H9 (cell line): ENCODE data around the gene CADM1. TPM values are rescaled to one million over a fixed set of nuclear protein-coding genes. Genes with fewer than 3 reads are reported as not detected.

Source experiments
- DNase-seq: peaks from one replicate; pipeline ENCODE4 v3.0.0-alpha.2; 2017
- H2AFZ ChIP-seq: one replicate; pipeline ENCODE4 v1.6.1; 2013; ENCODE audit warnings: mild to moderate bottlenecking, low read length, control low read depth, moderate library complexity
- H2AK5ac ChIP-seq: 2 replicates; pipeline ENCODE4 v1.6.1; 2013; ENCODE audit warnings: low read length, control low read depth, mixed read lengths; ENCODE audit not compliant: insufficient read length
- H2BK120ac ChIP-seq: one replicate; pipeline ENCODE4 v1.6.1; 2013; ENCODE audit warnings: low read depth, mild to moderate bottlenecking, low read length, control low read depth, inconsistent platforms; ENCODE audit not compliant: poor library complexity, severe bottlenecking
- H2BK12ac ChIP-seq: 2 replicates; pipeline ENCODE4 v1.6.1; 2013; ENCODE audit warnings: low read length, control low read depth, mixed read lengths, low read depth; ENCODE audit not compliant: insufficient read length
- H2BK15ac ChIP-seq: 2 replicates; pipeline ENCODE4 v1.6.1; 2013; ENCODE audit warnings: low read depth, low read length, control low read depth
- H2BK20ac ChIP-seq: one replicate; pipeline ENCODE4 v1.6.1; 2013; ENCODE audit warnings: low read depth, mild to moderate bottlenecking, low read length, control low read depth, inconsistent platforms; ENCODE audit not compliant: poor library complexity, severe bottlenecking
- H2BK5ac ChIP-seq: 2 replicates; pipeline ENCODE4 v1.6.1; 2013; ENCODE audit warnings: low read length, control low read depth, mixed read lengths; ENCODE audit not compliant: insufficient read length
- H3K14ac ChIP-seq: 2 replicates; pipeline ENCODE4 v1.6.1; 2013; ENCODE audit warnings: low read length, control low read depth; ENCODE audit not compliant: insufficient read depth
- H3K18ac ChIP-seq: 2 replicates; pipeline ENCODE4 v1.6.1; 2013; ENCODE audit warnings: low read depth, mild to moderate bottlenecking, mixed read lengths, low read length, control low read depth; ENCODE audit not compliant: insufficient read length
- H3K23ac ChIP-seq: 2 replicates; pipeline ENCODE4 v1.6.1; 2013; ENCODE audit warnings: low read length, control low read depth, mixed read lengths, low read depth; ENCODE audit not compliant: insufficient read length
- H3K23me2 ChIP-seq: 2 replicates; pipeline ENCODE4 v1.6.1; 2013; ENCODE audit warnings: low read depth, mild to moderate bottlenecking, mixed read lengths, low read length, control low read depth; ENCODE audit not compliant: insufficient read length, poor library complexity, severe bottlenecking
- H3K27ac ChIP-seq: 2 replicates; pipeline ENCODE4 v1.5.1; 2013; ENCODE audit warnings: low read length, control low read depth, mixed read lengths, low read depth; ENCODE audit not compliant: insufficient read length
- H3K27me3 ChIP-seq: 2 replicates; pipeline ENCODE4 v1.6.1; 2013; ENCODE audit warnings: low read length, control low read depth, inconsistent platforms; ENCODE audit not compliant: insufficient read depth
- H3K4ac ChIP-seq: 2 replicates; pipeline ENCODE4 v1.6.1; 2013; ENCODE audit warnings: low read depth, mild to moderate bottlenecking, control low read depth, inconsistent platforms, low read length, moderate library complexity
- H3K4me1 ChIP-seq: 2 replicates; pipeline ENCODE4 v1.6.1; 2013; ENCODE audit warnings: low read length, control low read depth, inconsistent platforms; ENCODE audit not compliant: insufficient read depth
- H3K4me2 ChIP-seq: 2 replicates; pipeline ENCODE4 v1.6.1; 2013; ENCODE audit warnings: low read length, control low read depth, mixed read lengths; ENCODE audit not compliant: insufficient read length, insufficient read depth
- H3K56ac ChIP-seq: 2 replicates; pipeline ENCODE4 v1.6.1; 2013; ENCODE audit warnings: low read depth, mild to moderate bottlenecking, mixed read lengths, low read length, control low read depth; ENCODE audit not compliant: insufficient read length
- H3K79me1 ChIP-seq: 2 replicates; pipeline ENCODE4 v1.6.1; 2013; ENCODE audit warnings: low read depth, mild to moderate bottlenecking, moderate library complexity, low read length, control low read depth, inconsistent platforms; ENCODE audit not compliant: insufficient read depth, poor library complexity, severe bottlenecking
- H3K79me2 ChIP-seq: 2 replicates; pipeline ENCODE4 v1.6.1; 2013; ENCODE audit warnings: low read length, control low read depth, inconsistent platforms; ENCODE audit not compliant: insufficient read depth
- H3K9ac ChIP-seq: 2 replicates; pipeline ENCODE4 v1.6.1; 2013; ENCODE audit warnings: low read length, control low read depth, mixed read lengths; ENCODE audit not compliant: insufficient read length; ENCODE audit errors: extremely low read depth
- H3K9me3 ChIP-seq: one replicate; pipeline ENCODE4 v1.6.1; 2013; ENCODE audit warnings: low read depth, low read length, inconsistent platforms; ENCODE audit not compliant: control insufficient read depth
- H3T11ph ChIP-seq: one replicate; pipeline ENCODE4 v1.6.1; 2013; ENCODE audit warnings: mild to moderate bottlenecking, low read length, control low read depth, inconsistent platforms
- H4K20me1 ChIP-seq: one replicate; pipeline ENCODE4 v1.6.1; 2013; ENCODE audit not compliant: control insufficient read depth, insufficient read length, insufficient read depth
- H4K5ac ChIP-seq: 2 replicates; pipeline ENCODE4 v1.6.1; 2013; ENCODE audit warnings: low read depth, mild to moderate bottlenecking, mixed read lengths, low read length, control low read depth; ENCODE audit not compliant: insufficient read length
- H4K8ac ChIP-seq: replicated peaks from 2 replicates; pipeline ENCODE4 v1.6.1; 2013; ENCODE audit warnings: low read length, control low read depth, mixed read lengths, low read depth; ENCODE audit not compliant: insufficient read length
- H4K91ac ChIP-seq: 2 replicates; pipeline ENCODE4 v1.6.1; 2013; ENCODE audit warnings: low read depth, mild to moderate bottlenecking, moderate library complexity, mixed read lengths, low read length, control low read depth; ENCODE audit not compliant: insufficient read length
- H3K27ac Mint-ChIP-seq, 3 experiments: 2 replicates in 2 of 3; 3 replicates in 1 of 3; pipeline ENCODE4 v1.8.0; 2020 to 2021; ENCODE audit warnings: mixed read lengths in 3 of 3, mild to moderate bottlenecking in 1 of 3, moderate library complexity in 1 of 3
- H3K27me3 Mint-ChIP-seq: 2 replicates; pipeline ENCODE4 v1.8.0; 2021; ENCODE audit warnings: low read depth, mild to moderate bottlenecking, moderate library complexity, mixed read lengths
- H3K36me3 Mint-ChIP-seq, 3 experiments: 2 replicates in 2 of 3; 3 replicates in 1 of 3; pipeline ENCODE4 v1.8.0; 2020 to 2021; ENCODE audit warnings: low read depth in 3 of 3, mixed read lengths in 3 of 3; ENCODE audit not compliant: insufficient read depth in 1 of 3
- H3K4me1 Mint-ChIP-seq, 2 experiments: 2 replicates each; pipeline ENCODE4 v1.8.0; 2020; ENCODE audit warnings: mixed read lengths in 2 of 2
- H3K4me3 Mint-ChIP-seq, 2 experiments: 2 replicates in 1 of 2; 3 replicates in 1 of 2; pipeline ENCODE4 v1.8.0; 2020 to 2021; ENCODE audit warnings: mild to moderate bottlenecking in 2 of 2, mixed read lengths in 2 of 2, moderate library complexity in 1 of 2
- H3K9me3 Mint-ChIP-seq, 2 experiments: 2 replicates in 1 of 2; 3 replicates in 1 of 2; pipeline ENCODE4 v1.8.0; 2020; ENCODE audit warnings: mild to moderate bottlenecking in 2 of 2, mixed read lengths in 2 of 2, moderate library complexity in 1 of 2
- CTCF ChIP-seq: fragments of 200-600 bp; sonication (generic); conservative IDR thresholded peaks from 3 replicates; pipeline ENCODE4 v1.8.0; 2021; ENCODE audit warnings: antibody characterized with exemption, mild to moderate bottlenecking
- WGBS: extraction: QIAGEN DNeasy Blood & Tissue Kit; methylation state at CpG from one replicate; pipeline ENCODE4 v1.1.7; 2013; ENCODE audit warnings: missing lambda C conversion rate, low lambda C conversion rate, mixed read lengths; ENCODE audit not compliant: insufficient read length; ENCODE audit errors: extremely low coverage; 5-methylcytosine and 5-hydroxymethylcytosine counted together
- total RNA-seq: library from RNA; stranded (reverse); gene quantifications from 2 replicates; pipeline ENCODE4 v1.2.1, GENCODE V29; 2021

Gene CADM1
- total RNA-seq, 1 experiment from 2014 or later: 11.9 TPM

DNA sequence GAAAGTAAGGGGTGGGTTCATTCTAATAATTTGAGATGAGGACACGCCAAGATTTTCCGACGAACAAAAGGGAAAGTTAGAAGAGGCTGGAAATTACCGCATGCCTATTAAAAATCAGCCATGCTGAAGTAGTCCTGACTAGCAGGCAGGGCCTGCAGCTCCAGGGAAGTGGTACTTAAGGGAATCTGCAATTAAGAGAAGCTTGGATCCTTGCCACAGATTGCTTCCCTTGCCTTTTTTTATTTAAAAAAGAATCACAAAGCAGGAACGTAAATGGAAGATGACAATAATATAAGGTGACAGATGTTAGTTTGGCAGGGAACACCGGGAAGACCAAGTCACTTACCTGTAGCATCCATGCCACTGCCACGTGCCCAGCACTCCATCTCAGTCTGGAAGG lies 359.3 kb downstream of the CADM1 start:
- DNase-seq: no peak
- Mint-ChIP-seq H3K4me1 (peaks cover 4% of the 10 kb centered on the region in 2 experiments), H3K27me3 (peaks cover 8% of the 10 kb centered on the region), H3K9me3 (no peaks in the 10 kb centered on the region), H3K36me3 (no peaks in the 10 kb centered on the region), H3K4me3 (no peak overlapping the region), H3K27ac (no peak overlapping the region; a peak in 1 of 7 replicates)
- no peak overlapping the region for H3K56ac ChIP-seq
- H2AFZ ChIP-seq: no peak overlapping the region
- TF ChIP-seq CTCF: no peak
- H4K5ac ChIP-seq: no peak overlapping the region
- no peak overlapping the region for H2BK20ac ChIP-seq
- no peaks in the 10 kb centered on the region for H4K20me1 ChIP-seq
- H3K27me3 ChIP-seq: no peaks in the 10 kb centered on the region
- H3K4me1 ChIP-seq: no peaks in the 10 kb centered on the region; the same call in 1 of the 2 replicates
- H3K23ac ChIP-seq: no peak overlapping the region
- H3K9me3 ChIP-seq: no peaks in the 10 kb centered on the region
- H4K91ac ChIP-seq: no peak overlapping the region
- no peak overlapping the region for H2AK5ac ChIP-seq
- H2BK120ac ChIP-seq: no peak overlapping the region
- H3K18ac ChIP-seq: no peak overlapping the region
- H3T11ph ChIP-seq: no peak overlapping the region
- WGBS: no CpG with 5 or more reads among the region's 7 CpGs
- H3K79me2 ChIP-seq: no peaks in the 10 kb centered on the region
- no peak overlapping the region for H2BK12ac ChIP-seq
- H3K79me1 ChIP-seq: no peaks in the 10 kb centered on the region
- H3K4me2 ChIP-seq: no peak overlapping the region
- H3K14ac ChIP-seq: no peak overlapping the region
- H2BK15ac ChIP-seq: no peak overlapping the region
- no peak overlapping the region for H3K9ac ChIP-seq
- H4K8ac ChIP-seq: no peak overlapping the region
- no peak overlapping the region for H3K27ac ChIP-seq
- H3K23me2 ChIP-seq: no peaks in the 10 kb centered on the region
- H2BK5ac ChIP-seq: no peak overlapping the region
- no peak overlapping the region for H3K4ac ChIP-seq
